Fibroblast of lung (primary cell): ENCODE results near the gene PRKACB. TPM values are rescaled to one million over a fixed set of nuclear protein-coding genes. Genes with fewer than 3 reads are reported as not detected.

Experiments used
- DNase-seq, 2 donors: peaks; one replicate each; pipeline versions ENCODE4 v3.0.0 to v3.0.0-alpha.2; 2010; ENCODE audit warnings: low read depth in 2 of 2
- H2AFZ ChIP-seq: 2 replicates; pipeline ENCODE4 v1.5.1; 2012; ENCODE audit warnings: low read length, control low read depth, inconsistent platforms
- H3K27ac ChIP-seq: 2 replicates; pipeline ENCODE4 v1.5.1; 2011; ENCODE audit warnings: low read length, control low read depth; ENCODE audit not compliant: insufficient read depth
- H3K27me3 ChIP-seq: 2 replicates; pipeline ENCODE4 v1.5.1; 2011; ENCODE audit warnings: mild to moderate bottlenecking, low read length; ENCODE audit not compliant: control insufficient read depth, insufficient read depth
- H3K36me3 ChIP-seq: 2 replicates; pipeline ENCODE4 v1.5.1; 2011; ENCODE audit warnings: low read length; ENCODE audit not compliant: control insufficient read depth, insufficient read depth
- H3K4me1 ChIP-seq: 2 replicates; pipeline ENCODE4 v1.5.1; 2011; ENCODE audit warnings: low read length; ENCODE audit not compliant: control insufficient read depth, insufficient read depth; ENCODE audit errors: extremely low read depth
- H3K4me2 ChIP-seq: 2 replicates; pipeline ENCODE4 v1.5.1; 2011; ENCODE audit warnings: low read length, control low read depth; ENCODE audit not compliant: insufficient read depth; ENCODE audit errors: extremely low read depth
- H3K4me3 ChIP-seq, 4 experiments: fragments of 200-600 bp in 1 of 4; sonication (generic) in 1 of 4; replicated peaks in 1 of 4; 2 replicates each; pipeline ENCODE4 v1.5.1; 2011 to 2016; ENCODE audit warnings: low read length in 4 of 4, low read depth in 3 of 4, mild to moderate bottlenecking in 3 of 4, control low read depth in 2 of 4, inconsistent platforms in 1 of 4, mixed read lengths in 1 of 4; ENCODE audit not compliant: insufficient read depth in 1 of 4; ENCODE audit errors: control extremely low read depth in 1 of 4
- H3K79me2 ChIP-seq: 2 replicates; pipeline ENCODE4 v1.5.1; 2012; ENCODE audit warnings: mild to moderate bottlenecking, low read length, inconsistent platforms; ENCODE audit not compliant: control insufficient read depth, insufficient read depth
- H3K9ac ChIP-seq: 2 replicates; pipeline ENCODE4 v1.5.1; 2011; ENCODE audit warnings: mild to moderate bottlenecking, low read length, control low read depth; ENCODE audit not compliant: insufficient read depth
- H3K9me3 ChIP-seq: 2 replicates; pipeline ENCODE4 v1.5.1; 2012; ENCODE audit warnings: low read depth, low read length; ENCODE audit not compliant: control insufficient read depth, insufficient read depth
- H4K20me1 ChIP-seq: 2 replicates; pipeline ENCODE4 v1.5.1; 2011; ENCODE audit warnings: low read length; ENCODE audit not compliant: control insufficient read depth, insufficient read depth; ENCODE audit errors: extremely low read depth
- EZH2 ChIP-seq: IDR thresholded peaks from 2 replicates; pipeline ENCODE4 v1.5.1; 2012; ENCODE audit warnings: low read length, control low read depth, mild to moderate bottlenecking; ENCODE audit errors: missing control alignments
- polyA plus RNA-seq, 2 donors: library from polyadenylated mRNA; depleted of rRNA in 1 of 2; stranded (reverse) in 1 of 2; unstranded in 1 of 2; fragments of >200 nt; gene quantifications; 2 replicates each; pipeline ENCODE4 v1.2.1, GENCODE V29; 2011 to 2012; ENCODE audit warnings: missing spikeins in 1 of 2
- total RNA-seq: library from RNA; depleted of rRNA; stranded (reverse); fragments of >200 nt; gene quantifications from 2 replicates; pipeline ENCODE4 v1.2.1, GENCODE V29; 2014
- TF ChIP-seq, protein P1 (sequence below), 2 donors: IDR thresholded peaks in 1 of 2; conservative IDR thresholded peaks in 1 of 2; 1 replicate in 1 of 2; 2 replicates in 1 of 2; pipeline ENCODE4 v1.5.1; 2011 to 2012; ENCODE audit warnings: low read length in 2 of 2, control low read depth in 1 of 2, inconsistent platforms in 1 of 2, low read depth in 1 of 2, mild to moderate bottlenecking in 1 of 2

The PRKACB gene
- total and polyA plus RNA-seq, 2 donors (not counting 1 experiment from before 2014, with no cell fraction given), result 22.0 to 32.6 TPM

DNA sequence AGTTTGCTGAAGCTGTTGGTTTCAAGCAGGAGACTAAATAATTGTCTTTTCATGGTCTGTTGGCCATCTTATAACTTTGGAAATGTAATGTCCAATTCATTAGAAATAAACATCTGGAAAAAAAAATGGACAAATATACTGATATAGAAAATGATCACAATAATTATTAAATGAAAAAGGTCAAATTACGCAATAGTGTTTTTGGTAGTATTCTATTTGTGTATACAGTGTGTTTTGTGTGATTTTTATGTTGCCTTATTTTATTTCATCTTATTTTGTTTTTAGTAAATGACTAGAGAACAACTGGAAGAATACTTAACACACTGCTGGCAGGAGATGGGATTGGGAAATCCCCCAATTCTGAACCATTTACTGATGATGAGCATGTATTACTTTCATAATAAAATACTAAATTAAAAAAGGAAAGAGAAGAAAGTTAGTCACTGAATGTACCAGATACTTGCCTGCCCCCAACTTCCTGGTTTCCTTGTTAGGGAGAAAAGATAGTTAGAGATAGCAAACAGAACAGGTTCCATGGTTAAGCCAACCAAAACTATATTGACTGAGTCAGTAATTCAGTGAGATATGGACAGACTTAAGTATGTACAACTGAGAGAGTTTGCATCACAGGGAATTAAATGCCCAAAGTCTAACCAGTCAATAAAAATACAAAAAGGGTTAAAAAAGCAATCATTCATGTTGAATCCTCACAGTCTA, 133.4 kb downstream of the PRKACB start:
- Histone ChIP-seq H4K20me1 (no peaks in the 10 kb centered on the region), H3K4me3 (no peak overlapping the region), H3K9ac (no peak overlapping the region), H3K79me2 (no peaks in the 10 kb centered on the region), H3K4me1 (no peaks in the 10 kb centered on the region), H3K27me3 (no peaks in the 10 kb centered on the region), H2AFZ (no peak overlapping the region), H3K4me2 (no peak overlapping the region), H3K27ac (no peak overlapping the region), H3K36me3 (no peaks in the 10 kb centered on the region), H3K9me3 (no peaks in the 10 kb centered on the region)
- TF ChIP-seq EZH2, result no peak
- TF ChIP-seq, protein P1, sequence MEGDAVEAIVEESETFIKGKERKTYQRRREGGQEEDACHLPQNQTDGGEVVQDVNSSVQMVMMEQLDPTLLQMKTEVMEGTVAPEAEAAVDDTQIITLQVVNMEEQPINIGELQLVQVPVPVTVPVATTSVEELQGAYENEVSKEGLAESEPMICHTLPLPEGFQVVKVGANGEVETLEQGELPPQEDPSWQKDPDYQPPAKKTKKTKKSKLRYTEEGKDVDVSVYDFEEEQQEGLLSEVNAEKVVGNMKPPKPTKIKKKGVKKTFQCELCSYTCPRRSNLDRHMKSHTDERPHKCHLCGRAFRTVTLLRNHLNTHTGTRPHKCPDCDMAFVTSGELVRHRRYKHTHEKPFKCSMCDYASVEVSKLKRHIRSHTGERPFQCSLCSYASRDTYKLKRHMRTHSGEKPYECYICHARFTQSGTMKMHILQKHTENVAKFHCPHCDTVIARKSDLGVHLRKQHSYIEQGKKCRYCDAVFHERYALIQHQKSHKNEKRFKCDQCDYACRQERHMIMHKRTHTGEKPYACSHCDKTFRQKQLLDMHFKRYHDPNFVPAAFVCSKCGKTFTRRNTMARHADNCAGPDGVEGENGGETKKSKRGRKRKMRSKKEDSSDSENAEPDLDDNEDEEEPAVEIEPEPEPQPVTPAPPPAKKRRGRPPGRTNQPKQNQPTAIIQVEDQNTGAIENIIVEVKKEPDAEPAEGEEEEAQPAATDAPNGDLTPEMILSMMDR (conservative IDR thresholded peaks at IDR 0.05 in 1 of 2, IDR thresholded peaks at IDR 0.05 in 1 of 2; ENCODE audit: low read depth in 1 of 2, low read length in 2 of 2), result no peak
- DNase-seq, result no peak

DNA sequence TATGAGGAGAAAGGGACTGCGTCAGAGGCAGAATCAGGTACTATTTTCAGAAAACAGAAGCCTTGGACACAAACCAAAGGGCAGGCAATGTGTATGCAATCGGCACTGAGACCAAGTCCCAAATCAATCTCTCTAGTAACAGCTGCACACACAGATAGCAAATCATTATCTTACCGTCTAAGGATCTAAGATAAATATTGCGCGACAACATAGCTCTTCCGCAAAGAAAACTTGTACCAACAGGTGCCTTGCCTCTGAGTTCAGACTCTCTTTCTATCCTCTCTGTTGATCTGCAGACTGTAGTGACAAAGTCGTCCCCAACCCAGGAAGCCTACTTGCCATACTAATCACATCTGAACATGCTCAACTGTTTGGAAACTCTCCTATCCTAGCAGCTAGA, 134.8 kb downstream of the PRKACB start:
- Histone ChIP-seq H3K4me2 (no peak overlapping the region), H3K9me3 (no peaks in the 10 kb centered on the region), H3K36me3 (no peaks in the 10 kb centered on the region), H3K27ac (no peak overlapping the region), H4K20me1 (no peaks in the 10 kb centered on the region), H3K79me2 (no peaks in the 10 kb centered on the region), H3K4me1 (no peaks in the 10 kb centered on the region), H3K27me3 (no peaks in the 10 kb centered on the region), H3K9ac (no peak overlapping the region), H3K4me3 (no peak overlapping the region), H2AFZ (peak overlapping the region; percentile 17)
- no peak for DNase-seq
- TF ChIP-seq, protein P1 (conservative IDR thresholded peaks at IDR 0.05 in 1 of 2, IDR thresholded peaks at IDR 0.05 in 1 of 2; ENCODE audit: low read depth in 1 of 2, low read length in 2 of 2), result no peak
- TF ChIP-seq EZH2, result no peak

DNA sequence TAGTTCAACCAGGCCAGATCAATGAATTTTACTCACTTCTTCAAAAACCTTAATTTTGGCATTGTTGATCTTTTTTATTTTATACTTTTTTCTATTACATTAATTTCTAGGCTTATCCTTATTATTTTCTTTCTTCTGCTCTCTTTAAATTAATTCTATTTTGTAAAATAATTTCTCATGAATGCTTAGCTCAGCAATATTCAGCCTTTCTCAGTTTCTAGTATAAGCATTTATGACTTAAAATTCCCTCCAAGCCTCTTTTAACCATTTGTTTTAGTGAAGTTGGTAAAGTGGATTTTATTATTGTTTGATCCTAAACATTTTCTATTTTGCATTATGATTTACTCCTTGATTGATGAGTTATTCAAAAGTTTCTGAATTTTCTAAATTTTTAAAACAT, 136.8 kb downstream of the PRKACB start:
- no peak overlapping the region for H3K4me2 ChIP-seq
- no peak for DNase-seq
- H3K4me3 ChIP-seq, result no peak overlapping the region
- no peak overlapping the region for H2AFZ ChIP-seq
- no peaks in the 10 kb centered on the region for H3K27me3 ChIP-seq
- no peaks in the 10 kb centered on the region for H3K79me2 ChIP-seq
- no peak overlapping the region for H3K9ac ChIP-seq
- TF ChIP-seq, protein P1 (conservative IDR thresholded peaks at IDR 0.05 in 1 of 2, IDR thresholded peaks at IDR 0.05 in 1 of 2; ENCODE audit: low read depth in 1 of 2, low read length in 2 of 2), result no peak
- TF ChIP-seq EZH2, result no peak
- H3K4me1 ChIP-seq, result no peaks in the 10 kb centered on the region
- H3K27ac ChIP-seq, result no peak overlapping the region
- H4K20me1 ChIP-seq, result no peaks in the 10 kb centered on the region
- no peaks in the 10 kb centered on the region for H3K36me3 ChIP-seq
- no peaks in the 10 kb centered on the region for H3K9me3 ChIP-seq
